Lower leg skin (tissue), 3 donors: ENCODE results near the gene MRPL53.

ENCODE experiments used
- CTCF ChIP-seq, 3 donors: fragments of 450-650 bp; IDR thresholded peaks; one replicate each; pipeline ENCODE4 v1.5.1; 2016; ENCODE audit warnings: antibody characterized with exemption in 3 of 3, mild to moderate bottlenecking in 3 of 3, moderate library complexity in 2 of 3
- POLR2A ChIP-seq, 2 donors: fragments of 450-650 bp; IDR thresholded peaks; one replicate each; pipeline ENCODE4 v1.6.1; 2016 to 2017; ENCODE audit warnings: antibody characterized with exemption in 2 of 2, mild to moderate bottlenecking in 1 of 2, moderate library complexity in 1 of 2

- TF ChIP-seq CTCF (IDR thresholded peaks at IDR 0.05) = no peak
- no peak for TF ChIP-seq POLR2A (IDR thresholded peaks at IDR 0.05)
Measured at GRCh38 chr2:74441170-74441689, 31.2 kb downstream of the MRPL53 start.
